Right renal cortex interstitium (tissue), 3 donors: ENCODE measurements around the gene FANCB. TPM values are rescaled to one million over a fixed set of nuclear protein-coding genes. Genes with fewer than 3 reads are reported as not detected.
A peak's percentile ranks its signal among the peaks of the same experiment; 100 is the strongest.

Source experiments
- DNase-seq, 3 donors: peaks; one replicate each; pipeline ENCODE4 v3.0.0-alpha.2; 2013; ENCODE audit warnings: low read depth in 3 of 3, low spot score in 2 of 3
- polyA plus RNA-seq, 3 donors: library from polyadenylated mRNA; unstranded; fragments of 120-200 nt; gene quantifications; one replicate each; pipeline ENCODE4 v1.2.1, GENCODE V29; 2013; ENCODE audit not compliant: insufficient read length in 3 of 3

FANCB gene
- 1 to 10 TPM; 3.2 to 3.8 (median 3.5) TPM for polyA plus RNA-seq

GRCh38 chrX:14872851-14873675, at the start of gene FANCB, which contains the start of gene MOSPD2:
Gene FANCB, minus strand, starts transcription at chrX:14873069. Its CDS starts 7,559 bp downstream, at chrX:14865510.
Gene MOSPD2, plus strand, starts transcription at chrX:14873421. Its CDS starts 108 bp downstream, at chrX:14873529.
- DNase-seq = peak; percentile 64 to 87 (median 75)

- no peak for DNase-seq
Measured at GRCh38 chrX:14922437-14922836, 49.6 kb upstream of the FANCB start.

- no peak for DNase-seq
Measured at GRCh38 chrX:14920196-14920595, 47.3 kb upstream of the FANCB start.

DNA sequence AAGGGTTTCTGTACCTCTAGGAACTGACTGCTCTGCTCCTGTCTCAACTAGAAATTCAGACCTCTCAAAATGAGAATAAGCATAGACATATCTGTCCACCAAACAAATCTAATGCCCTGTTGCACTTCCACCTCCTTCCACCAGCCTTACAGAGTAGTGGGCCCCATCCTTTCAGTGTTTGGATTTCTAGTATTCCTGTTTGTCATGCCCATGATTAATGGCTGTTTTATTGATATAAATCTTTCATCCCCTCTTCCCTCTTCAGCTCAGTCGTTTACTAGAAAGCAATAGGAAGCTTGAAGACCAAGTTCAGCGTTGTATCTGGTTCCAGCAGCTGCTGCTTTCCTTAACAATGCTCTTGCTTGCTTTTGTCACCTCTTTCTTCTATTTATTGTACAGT, 46.5 kb upstream of the FANCB start:
- no peak for DNase-seq

GRCh38 chrX:14916017-14916674, 43.3 kb upstream of the FANCB start:
- DNase-seq = no peak

- no peak for DNase-seq
Measured at GRCh38 chrX:14915596-14915995, 42.7 kb upstream of the FANCB start.

DNA sequence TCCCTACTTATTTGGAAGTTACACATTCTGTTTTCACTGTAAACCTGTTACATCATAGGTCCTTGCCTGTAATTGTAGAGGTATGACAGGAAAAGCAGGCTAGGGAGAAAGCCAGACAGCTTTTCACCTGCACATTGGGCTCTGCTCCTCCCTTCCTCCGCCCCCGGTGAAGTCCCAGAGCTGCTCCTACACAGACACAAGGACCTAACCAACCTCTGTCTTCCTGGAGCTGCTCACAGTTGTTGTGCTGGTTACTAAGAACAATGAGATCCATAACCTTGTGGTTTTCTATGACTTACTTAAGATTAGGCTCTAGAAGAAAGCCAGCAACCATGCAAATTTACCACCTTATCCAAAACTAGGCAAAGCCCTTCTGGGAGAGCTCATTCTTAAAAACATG, 40.4 kb upstream of the FANCB start:
- DNase-seq = no peak

DNA sequence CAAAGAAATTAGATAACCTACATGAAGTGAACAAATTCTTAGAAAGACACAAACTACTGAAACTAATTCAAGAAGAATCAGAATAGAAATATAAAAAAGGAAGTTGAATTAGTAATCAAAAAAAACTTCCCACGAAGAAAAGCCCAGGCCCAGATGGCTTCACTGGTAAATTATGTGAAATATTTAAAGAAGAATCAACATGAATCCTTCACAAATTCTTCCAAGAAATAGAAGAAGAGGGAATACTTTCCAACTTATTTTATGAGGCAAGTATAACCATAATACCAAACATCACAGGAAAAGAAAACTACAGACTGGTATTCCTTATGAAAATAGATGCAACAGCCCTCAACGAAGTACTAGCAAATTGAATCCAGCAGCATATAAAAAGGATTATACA, 31.0 kb upstream of the FANCB start:
- no peak for DNase-seq

DNA sequence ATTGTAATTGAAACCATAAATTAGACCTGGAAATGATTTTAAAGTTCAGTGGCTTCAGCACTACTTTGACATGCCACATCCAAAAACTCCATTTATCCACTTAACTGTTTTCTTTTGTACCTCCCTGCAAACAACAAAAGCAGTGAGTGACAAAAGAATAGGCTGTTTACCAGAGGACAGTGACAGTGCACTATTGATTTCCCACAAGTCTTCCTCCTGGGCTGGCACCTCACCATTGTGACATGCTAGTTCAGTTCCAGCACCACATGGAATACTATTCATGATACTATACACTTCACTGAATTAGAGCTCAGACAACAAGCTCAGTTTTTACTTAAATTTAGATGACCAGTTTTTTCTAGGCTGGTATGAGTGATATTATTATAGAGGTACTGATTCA, 29.7 kb upstream of the FANCB start:
- DNase-seq = no peak

DNA sequence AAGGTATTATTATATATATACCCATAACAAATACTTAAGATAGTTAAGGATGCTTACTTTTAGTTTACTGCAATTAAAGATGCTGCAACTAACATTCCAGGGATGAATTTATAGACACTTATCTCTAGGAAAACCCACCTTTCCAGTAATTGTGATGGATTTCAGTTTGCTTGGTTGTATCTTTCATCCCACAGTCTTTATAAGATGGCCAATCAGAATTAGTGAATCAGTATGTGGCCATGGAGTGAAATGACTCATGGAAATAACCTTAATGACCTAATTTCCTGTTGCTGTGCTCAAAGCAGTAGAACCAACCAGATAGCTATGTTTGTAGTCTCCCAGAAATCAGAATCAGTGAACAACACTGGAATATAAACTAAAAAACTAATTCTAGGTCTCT, 26.7 kb upstream of the FANCB start:
- no peak for DNase-seq

GRCh38 chrX:14897042-14897441, 24.2 kb upstream of the FANCB start:
- DNase-seq = no peak

GRCh38 chrX:14896273-14896672, 23.4 kb upstream of the FANCB start:
- DNase-seq = no peak

GRCh38 chrX:14886252-14886651, 13.4 kb upstream of the FANCB start:
- no peak for DNase-seq

DNA sequence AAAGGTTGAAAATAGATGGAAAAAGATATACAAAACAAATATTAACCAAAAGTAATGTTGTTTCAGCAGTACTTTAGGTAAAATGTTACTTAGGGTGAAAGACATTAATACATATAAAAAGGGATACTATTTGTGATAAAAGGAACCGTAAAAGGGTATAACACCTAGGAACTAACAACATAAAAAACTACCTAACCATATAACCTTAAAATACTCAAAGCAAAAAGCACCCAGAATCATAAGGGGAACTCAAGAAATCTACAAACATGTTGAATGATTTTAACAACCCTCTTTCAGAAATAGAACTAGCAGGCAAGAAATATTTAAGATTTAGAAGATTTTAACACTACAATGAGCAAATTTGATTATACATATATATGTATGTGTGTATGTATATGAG, 11.8 kb upstream of the FANCB start:
- no peak for DNase-seq

DNA sequence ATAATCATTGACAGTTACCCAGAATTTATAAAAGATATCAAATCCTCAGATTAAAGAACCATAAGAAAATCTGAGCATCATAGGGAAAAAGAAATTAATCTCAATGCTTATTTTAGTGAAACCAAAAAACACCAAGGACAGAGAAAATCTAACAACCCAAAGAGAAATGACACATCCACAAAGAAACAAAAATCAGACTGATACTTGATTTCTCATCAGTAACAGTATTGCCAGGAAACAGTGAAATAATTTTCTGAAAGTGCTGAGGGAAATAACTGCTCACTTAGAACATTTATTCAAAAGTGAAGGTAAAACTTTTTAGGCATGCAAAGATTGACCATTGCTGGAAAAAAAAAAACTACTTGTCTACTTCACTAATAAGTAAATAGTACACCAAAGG, 11.0 kb upstream of the FANCB start:
- no peak for DNase-seq

- DNase-seq = no peak
Measured at GRCh38 chrX:14875624-14876023, 2.8 kb upstream of the FANCB start.

DNA sequence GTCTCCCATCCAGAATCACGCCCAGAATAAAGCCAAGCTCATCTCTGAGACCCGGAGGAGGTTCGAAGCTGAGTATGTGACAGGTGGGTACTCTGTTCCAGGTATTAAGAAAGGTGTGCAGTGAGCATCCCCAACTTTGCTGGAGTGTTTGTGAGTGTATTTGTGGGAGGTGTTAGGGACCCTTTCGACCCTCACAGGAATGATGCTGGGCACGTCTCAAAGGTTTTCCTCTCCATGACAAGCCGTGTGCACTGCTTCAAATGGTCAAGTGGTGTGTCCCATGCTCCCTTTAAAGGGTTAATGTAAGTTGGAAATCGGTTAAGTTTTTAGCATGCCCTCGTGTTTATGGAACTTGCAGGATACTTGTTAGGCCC, 794 bp upstream of the FANCB start:
- DNase-seq = no peak

DNA sequence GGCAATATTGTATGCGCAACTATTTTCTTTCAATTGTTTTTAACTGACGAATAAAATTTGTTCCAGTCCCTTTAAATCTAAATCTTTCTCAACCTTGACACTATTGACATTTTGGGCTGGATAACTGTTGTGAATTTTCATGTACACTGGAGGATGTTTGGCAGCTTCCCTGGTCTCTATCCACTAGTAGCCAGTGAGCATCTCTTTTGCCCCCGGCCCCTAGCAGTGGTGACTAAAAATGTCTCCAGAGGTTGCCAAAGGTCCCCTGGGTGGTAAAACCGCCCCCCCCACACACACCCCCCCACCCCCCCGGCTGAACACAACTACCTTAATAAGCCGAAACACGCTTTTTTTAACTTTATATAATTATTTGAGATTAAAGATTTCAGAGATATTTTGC, 514 bp downstream of the FANCB start:
- DNase-seq = no peak

- no peak for DNase-seq
Measured at GRCh38 chrX:14871767-14872166, 1.1 kb downstream of the FANCB start.

- no peak for DNase-seq
Measured at GRCh38 chrX:14865201-14865600, 7.7 kb downstream of the FANCB start.

DNA sequence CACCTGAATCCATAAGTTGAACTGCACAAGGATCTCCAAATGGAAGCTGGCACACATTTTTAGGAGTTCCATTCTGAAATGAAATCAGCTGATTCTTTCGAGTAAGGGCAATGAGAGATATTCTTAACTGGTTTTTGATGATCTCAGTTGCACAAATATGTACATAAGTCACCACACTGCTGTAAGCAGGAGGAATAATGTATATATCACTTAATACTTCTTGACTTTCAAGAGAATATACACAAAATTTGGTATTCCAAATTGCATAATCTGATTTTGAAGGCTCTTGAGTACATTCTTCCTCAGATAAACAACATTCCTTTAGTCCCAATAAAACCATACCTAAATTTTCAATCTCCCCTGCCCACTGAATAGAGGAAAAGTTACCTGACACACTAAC, 8.2 kb downstream of the FANCB start:
- no peak for DNase-seq

- no peak for DNase-seq
Measured at GRCh38 chrX:14851526-14851925, 21.3 kb downstream of the FANCB start.
